Activated CD4-positive, alpha-beta T cell treated with anti-CD3 and anti-CD28 coated beads, Interleukin-2, amount 50 U/mL, for 16 hours (primary cell): ENCODE measurements around the gene CMTM5.
"Not testable (repeated sequence)": the region's sequence is repeated elsewhere in the genome, so short reads cannot be mapped to it uniquely, and the experiment has no call there.

Experiments used
- DNase-seq: peaks from one replicate; pipeline ENCODE4 v3.0.0-alpha.2; 2020

CMTM5 gene

DNA sequence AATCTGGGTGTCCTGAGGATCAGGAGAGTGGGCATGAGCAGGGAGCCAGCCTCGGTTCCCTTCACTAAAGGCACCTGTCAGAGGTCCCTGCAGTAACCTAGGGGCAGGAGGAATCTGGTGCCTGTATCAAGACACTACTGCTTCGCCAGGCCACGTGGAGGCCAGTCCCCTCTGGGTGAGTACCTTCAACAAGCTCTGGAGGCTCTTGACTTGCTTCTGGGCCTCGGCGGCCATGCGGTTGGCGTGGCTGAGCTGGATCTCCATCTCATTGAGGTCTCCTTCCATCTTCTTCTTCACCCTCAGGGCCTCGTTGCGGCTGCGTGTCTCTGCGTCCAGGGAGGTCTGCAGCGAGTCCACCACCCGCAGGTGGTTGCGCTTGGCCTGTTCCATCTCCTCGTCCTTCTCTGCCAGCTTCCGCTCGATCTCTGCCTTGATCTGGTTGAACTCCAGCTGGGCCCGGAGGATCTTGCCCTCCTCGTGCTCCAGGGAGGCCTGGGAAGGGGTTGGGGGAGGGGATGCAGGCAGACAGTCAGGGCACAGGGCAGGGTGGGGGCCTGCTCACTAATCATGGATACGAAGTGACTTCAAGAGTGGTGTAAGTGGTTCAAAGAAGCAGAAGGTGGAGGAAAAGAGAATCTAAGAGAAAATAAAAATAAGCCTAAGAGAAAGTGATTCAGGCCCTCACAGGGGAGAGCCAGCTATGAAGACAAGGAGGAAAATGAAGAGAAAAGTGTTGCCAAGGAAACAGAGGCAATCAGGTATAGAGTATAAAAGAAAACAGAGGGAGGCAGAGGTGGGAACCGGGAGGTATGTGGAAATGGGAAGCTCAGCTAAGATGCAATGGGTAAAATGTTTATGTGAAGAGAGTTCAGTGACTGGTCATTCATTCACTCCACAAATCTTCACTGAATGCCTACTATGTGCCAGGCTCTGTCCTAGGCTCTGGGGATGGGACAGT, 39.3 kb downstream of the CMTM5 start:
- no peak for DNase-seq

DNA sequence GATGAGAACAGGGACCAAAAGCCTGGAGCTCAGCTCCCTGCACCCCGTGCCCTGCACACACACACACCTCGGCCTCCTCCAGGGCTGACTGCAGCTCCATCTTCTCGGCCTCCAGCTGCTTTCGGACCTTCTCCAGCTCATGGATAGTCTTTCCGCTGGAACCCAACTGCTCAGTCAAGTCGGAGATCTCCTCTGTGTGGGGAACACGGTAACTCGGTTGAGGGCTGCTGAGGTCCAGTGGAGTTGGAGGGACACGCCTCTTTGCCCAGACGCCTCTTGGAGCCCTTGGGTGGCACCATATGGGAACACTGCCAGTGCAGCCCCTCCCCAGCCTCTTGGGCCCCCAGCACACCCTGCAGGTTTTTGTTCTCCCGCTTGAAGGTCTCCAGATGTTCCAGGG, 40.0 kb downstream of the CMTM5 start:
- no peak for DNase-seq

DNA sequence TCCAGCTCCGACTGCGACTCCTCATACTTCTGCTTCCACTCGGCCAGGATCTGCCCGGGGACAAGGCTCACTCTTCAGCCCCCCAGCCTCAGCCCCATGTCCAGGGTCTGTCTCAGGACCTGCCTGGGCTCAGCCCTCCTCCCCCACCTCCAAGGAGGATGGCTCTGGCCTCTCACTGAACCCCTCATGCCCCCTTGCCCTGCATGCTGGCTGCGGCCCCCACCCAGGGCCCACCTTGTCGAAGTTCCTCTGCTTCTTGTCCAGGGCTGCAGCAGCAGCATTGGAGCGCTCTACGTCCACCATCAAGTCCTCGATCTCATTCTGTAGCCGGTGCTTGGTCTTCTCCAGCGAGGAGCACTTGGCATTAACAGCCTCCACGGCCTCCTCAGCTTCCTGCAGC, 40.4 kb downstream of the CMTM5 start:
- not testable (repeated sequence) for DNase-seq

DNA sequence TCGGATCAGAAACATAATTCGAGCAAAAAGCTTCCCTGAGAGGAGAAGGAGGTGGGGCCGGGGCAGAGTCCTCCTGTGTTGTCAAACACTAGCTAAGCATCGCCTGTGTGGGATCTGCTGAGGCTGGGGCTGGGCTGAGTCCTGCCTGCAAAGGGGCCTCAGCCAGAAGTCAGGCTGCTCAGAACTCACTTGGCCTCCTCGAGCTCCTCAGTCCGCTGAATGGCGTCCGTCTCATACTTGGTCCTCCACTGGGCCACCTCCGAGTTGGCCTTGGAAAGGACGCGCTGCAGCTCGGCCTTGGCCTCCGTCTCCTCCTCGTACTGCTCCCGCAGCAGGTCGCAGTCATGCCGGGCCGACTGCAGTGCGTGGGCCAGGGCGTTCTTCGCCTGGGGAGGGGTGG, 41.2 kb downstream of the CMTM5 start:
- no peak for DNase-seq

DNA sequence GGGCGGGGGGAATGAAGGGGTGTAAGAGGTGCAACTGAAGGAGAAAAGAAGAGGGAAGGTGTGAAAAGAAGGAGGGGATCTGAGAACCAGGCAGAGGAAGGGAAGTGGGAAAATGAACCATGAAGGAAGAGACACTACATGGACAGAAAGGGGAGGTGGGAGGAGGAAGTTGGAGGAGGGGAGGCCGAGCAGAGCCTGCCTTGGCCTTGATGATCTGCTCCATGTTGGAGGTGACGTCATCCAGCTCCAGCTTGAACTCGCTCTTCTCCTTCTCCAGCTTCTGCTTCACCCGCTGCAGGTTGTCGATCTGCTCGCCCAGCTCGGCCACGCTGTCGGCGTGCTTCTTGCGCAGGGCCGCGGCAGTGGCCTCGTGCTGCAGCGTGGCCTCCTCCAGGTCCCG, 42.8 kb downstream of the CMTM5 start:
- DNase-seq = not testable (repeated sequence)

DNA sequence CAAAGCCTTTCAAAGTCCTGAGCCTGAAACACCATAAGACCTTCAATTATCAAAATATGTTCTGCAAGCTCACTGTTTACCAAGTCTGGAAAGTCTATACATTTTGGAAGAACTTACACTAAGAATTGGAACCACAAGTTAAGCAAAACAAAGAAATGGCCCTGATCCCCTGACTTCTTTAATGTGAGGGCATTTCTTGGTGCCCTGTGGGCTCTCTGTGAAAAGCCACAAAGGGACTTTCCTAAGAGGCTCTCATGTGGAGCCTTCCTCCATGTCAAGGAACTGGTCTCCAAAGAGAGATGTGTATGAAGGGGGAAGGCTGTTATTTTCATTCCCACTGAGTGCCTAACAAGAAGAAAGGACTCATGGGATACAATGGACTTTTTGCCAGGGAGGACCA, 44.7 kb downstream of the CMTM5 start:
- peak; percentile 66 for DNase-seq

DNA sequence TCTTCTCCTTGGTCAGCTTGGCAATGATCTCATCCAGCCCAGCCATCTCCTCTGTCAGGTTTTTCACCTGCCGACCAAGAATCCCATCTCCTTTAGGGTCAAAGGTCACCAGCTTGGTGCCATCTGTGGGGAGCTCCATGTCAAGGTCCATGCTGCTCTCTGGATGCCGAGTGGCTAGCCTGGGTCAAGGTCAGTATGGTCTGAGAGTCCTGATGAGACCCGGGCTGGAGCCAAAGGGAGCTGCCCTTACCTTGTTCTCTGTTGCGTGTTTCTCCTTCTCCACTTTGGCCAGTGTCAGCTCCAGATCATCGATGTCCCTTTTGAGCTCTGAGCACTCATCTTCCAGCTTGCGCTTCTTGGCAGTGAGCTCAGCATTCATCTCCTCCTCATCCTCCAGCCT, 46.8 kb downstream of the CMTM5 start:
- no peak for DNase-seq

DNA sequence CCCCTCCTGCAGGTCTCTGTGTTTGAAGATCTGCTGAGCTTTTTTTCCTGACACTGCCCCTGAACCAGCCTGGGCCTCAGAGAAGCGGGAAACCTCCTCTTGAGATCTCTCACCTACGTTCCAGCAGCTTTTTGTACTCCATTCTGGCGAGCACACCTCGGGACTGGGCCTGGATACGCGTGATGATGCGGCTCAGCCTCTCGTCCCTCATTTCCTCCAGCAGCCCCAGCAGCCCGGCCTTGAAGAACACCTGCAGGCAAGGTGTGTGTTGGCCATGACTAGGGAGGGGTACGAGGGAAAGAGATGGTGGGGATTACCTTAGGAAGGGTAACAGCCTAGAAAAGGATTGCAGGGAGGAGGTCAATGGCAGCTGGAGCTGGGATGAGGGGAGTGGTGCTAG, 48.3 kb downstream of the CMTM5 start:
- no peak for DNase-seq

DNA sequence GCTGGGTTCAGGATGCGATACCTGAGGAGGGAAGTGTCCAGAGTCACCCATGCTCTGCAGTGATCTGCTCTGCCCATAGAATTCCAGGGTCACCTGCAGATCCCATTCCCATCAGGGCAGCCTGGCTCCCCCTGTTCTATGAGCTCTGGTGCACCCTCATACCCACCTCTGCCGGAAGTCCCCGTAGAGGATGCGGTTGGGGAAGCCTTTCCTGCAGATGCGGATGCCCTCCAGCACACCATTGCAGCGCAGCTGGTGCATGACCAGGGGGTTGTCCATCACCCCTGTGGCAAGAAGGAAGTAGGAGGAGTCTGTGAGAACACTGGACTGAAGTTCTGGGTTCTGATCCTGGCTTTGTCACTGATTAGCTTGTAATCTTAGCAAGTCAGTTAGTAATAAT, 49.0 kb downstream of the CMTM5 start:
- not testable (repeated sequence) for DNase-seq

DNA sequence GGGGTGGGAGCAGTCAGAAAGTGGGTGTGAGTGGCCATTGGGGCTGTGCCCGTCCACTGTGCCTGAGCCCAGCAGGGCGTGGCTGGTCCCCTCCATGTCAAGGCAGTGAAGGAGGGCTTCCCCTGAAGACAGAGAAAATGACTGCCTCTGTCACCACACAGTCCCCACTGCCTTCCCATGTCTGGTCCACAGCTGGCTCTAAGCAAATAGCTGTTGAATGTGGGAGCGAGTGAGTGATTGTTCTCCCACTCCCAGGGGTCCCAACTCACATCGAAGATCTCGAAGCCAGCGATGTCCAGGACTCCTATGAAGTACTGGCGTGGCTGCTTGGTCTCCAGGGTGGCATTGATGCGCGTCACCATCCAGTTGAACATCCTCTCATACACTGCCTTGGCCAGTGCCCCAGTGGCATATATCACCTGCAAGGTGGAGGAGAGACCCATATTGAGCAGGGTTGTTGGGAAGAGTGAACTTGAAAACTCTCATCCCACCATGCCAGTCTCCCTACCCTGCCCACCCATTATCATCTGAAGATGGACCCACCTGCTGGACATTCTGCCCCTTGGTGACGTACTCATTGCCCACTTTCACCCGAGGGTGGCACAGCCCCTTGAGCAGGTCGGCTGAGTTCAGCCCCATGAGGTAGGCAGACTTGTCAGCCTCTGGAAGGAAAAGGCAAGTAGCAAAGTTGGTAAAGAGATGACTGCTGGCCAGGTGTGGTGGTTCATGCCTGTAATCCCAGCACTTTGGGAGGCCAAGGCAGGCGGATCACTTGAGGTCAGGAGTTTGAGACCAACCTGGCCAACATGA, 52.0 kb downstream of the CMTM5 start:
- no peak for DNase-seq
